ENCODE measurements around the gene PALM2AKAP2. TPM values are rescaled to one million over a fixed set of nuclear protein-coding genes. Genes with fewer than 3 reads are reported as not detected.

PALM2AKAP2 gene
- total and polyA plus RNA-seq, 10 of the 15 experiments (the other 5 are each of a cell fraction or from before 2014, with no cell fraction given), result 0.01 TPM; not detected in 9

DNA sequence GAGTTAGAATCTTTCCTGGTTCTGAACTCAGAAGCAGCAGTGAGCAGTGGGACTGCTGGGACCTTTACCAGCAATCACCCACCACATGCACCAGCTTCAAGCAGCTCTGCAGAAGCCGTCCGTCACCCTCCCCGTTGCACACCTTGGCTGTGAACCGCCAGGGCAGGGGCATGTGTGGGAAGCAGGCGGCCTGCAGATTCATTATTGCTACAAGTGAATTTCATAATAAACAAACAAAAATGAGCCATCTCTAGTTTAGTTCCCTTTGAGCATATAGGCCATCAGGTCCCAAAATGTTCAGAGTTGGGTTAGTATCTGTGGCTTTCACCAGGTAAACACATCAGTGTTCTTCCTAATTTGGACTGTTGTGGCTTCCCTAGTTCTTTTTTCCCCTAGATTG is 17.5 kb downstream of the PALM2AKAP2 start (continued):
- TF ChIP-seq, protein P1, sequence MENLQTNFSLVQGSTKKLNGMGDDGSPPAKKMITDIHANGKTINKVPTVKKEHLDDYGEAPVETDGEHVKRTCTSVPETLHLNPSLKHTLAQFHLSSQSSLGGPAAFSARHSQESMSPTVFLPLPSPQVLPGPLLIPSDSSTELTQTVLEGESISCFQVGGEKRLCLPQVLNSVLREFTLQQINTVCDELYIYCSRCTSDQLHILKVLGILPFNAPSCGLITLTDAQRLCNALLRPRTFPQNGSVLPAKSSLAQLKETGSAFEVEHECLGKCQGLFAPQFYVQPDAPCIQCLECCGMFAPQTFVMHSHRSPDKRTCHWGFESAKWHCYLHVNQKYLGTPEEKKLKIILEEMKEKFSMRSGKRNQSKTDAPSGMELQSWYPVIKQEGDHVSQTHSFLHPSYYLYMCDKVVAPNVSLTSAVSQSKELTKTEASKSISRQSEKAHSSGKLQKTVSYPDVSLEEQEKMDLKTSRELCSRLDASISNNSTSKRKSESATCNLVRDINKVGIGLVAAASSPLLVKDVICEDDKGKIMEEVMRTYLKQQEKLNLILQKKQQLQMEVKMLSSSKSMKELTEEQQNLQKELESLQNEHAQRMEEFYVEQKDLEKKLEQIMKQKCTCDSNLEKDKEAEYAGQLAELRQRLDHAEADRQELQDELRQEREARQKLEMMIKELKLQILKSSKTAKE (IDR thresholded peaks at IDR 0.05; ENCODE audit: low read depth, poor library complexity, severe bottlenecking), result no peak
- TF ChIP-seq BMI1 (IDR thresholded peaks at IDR 0.05; ENCODE audit: borderline replicate concordance), result no peak
- TF ChIP-seq TBL1XR1 (IDR thresholded peaks at IDR 0.05; ENCODE audit: low read depth, low read length), result no peak

DNA sequence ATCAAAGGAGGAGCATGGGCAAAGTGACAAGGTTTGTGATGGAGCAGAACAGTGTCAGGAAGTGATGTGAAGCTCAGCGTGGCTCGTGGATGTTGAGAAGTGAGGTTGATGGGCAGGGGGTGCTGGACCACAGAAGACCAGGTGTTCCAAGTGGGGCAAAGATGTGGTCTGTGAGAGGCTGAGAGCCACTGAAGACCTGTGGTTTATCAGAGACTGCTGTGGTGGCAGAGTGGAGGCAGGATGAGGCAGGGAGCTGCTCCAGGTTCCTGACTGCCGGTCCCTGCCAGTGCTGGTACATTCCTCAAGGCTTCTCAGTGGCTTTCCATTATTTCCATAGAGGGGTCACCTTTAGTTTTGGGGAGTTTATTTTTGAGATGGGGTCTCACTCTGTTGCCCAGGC is 19.1 kb downstream of the PALM2AKAP2 start:
- no peak overlapping the region for H3K27ac ChIP-seq (ENCODE audit: control insufficient read depth, insufficient read depth)
- no TSS peak for BruUV-seq (replicated peaks)
- ChIA-PET RAD21 (ENCODE audit: unreplicated experiment) (no interaction called here), POLR2A (no interaction called here), CTCF (interaction anchor here (1.2 kb wide), 1 partner anchor 19 kb away, joined by 3 read pairs; no protein-coding TSS in a partner anchor), SMC1A (ENCODE audit: uncharacterized antibody, unreplicated experiment) (no interaction called here)
- intact Hi-C loops (cut with micrococcal nuclease; ENCODE audit: unreplicated experiment), result no loop called here
- WGBS (ENCODE audit: insufficient coverage, insufficient replicate concordance, low lambda C conversion rate, missing lambda C conversion rate), result 26% methylated on average over 3 of the region's 3 CpGs
- H3K4me3 ChIP-seq, result no peak overlapping the region
- TF ChIP-seq MAX (IDR thresholded peaks at IDR 0.05; ENCODE audit: low read depth, low read length), result no peak
- no peak for TF ChIP-seq EGR1 (IDR thresholded peaks at IDR 0.05; ENCODE audit: borderline replicate concordance in 1 of 2, low read depth in 2 of 2, low read length in 2 of 2)
- TF ChIP-seq KLF5 (IDR thresholded peaks at IDR 0.05; ENCODE audit: partially characterized antibody), result no peak
- TF ChIP-seq HDGF (IDR thresholded peaks at IDR 0.05), result no peak
- TF ChIP-seq BCL11A (IDR thresholded peaks at IDR 0.05; ENCODE audit: low read depth, low read length), result no peak
- TF ChIP-seq SMARCA5 (IDR thresholded peaks at IDR 0.05), result no peak
- no peak for FAIRE-seq
- no peak for ATAC-seq
- H3K36me3 ChIP-seq (ENCODE audit: control insufficient read depth in 2 of 2, insufficient read depth in 2 of 2, low read length in 1 of 2), result no peaks in the 10 kb centered on the region
- H4K20me1 ChIP-seq (ENCODE audit: control insufficient read depth, insufficient read depth), result no peaks in the 10 kb centered on the region
- in situ Hi-C loops (cut with MboI), result no loop called here
- H3K4me2 ChIP-seq (ENCODE audit: control insufficient read depth, insufficient read depth), result no peak overlapping the region
- DNase-seq (ENCODE audit: low read depth, low spot score), result no peak
- no peak overlapping the region for H3K9ac ChIP-seq (ENCODE audit: control insufficient read depth, insufficient read depth, low read length)
- H3K79me2 ChIP-seq (ENCODE audit: control insufficient read depth, insufficient read depth, low read length), result no peaks in the 10 kb centered on the region
- H3K27me3 ChIP-seq (replicated peaks in 1 of 2; ENCODE audit: control insufficient read depth in 2 of 2, insufficient read depth in 2 of 2, low read length in 1 of 2), result peaks cover 0 to 3% of the 10 kb centered on the region in 2 experiments; a peak in 2 of 4 replicates
- H3K4me1 ChIP-seq (ENCODE audit: control insufficient read depth, insufficient read depth, low read length), result no peaks in the 10 kb centered on the region
- H3K9me3 ChIP-seq (replicated peaks; ENCODE audit: control insufficient read depth, insufficient read depth, low read length), result no peaks in the 10 kb centered on the region
- H2AFZ ChIP-seq (ENCODE audit: control insufficient read depth, low read depth, low read length), result no peak overlapping the region
